GM12891 (cell line): ENCODE measurements around the gene SLC38A11.

Experiments
- PAX5 ChIP-seq: IDR thresholded peaks from 2 replicates; pipeline ENCODE4 v1.6.1; 2011; ENCODE audit warnings: low read length, moderate library complexity, mild to moderate bottlenecking; ENCODE audit not compliant: insufficient read depth, severe bottlenecking
- POLR2A ChIP-seq: IDR thresholded peaks from 2 replicates; pipeline ENCODE4 v1.6.1; 2011; ENCODE audit warnings: low read depth, low read length, control low read depth
- POLR2AphosphoS5 ChIP-seq: IDR thresholded peaks from 2 replicates; pipeline ENCODE4 v1.6.1; 2011; ENCODE audit warnings: low read depth, low read length, control low read depth
- POU2F2 ChIP-seq: IDR thresholded peaks from 2 replicates; pipeline ENCODE4 v1.6.1; 2011; ENCODE audit warnings: low read depth, mild to moderate bottlenecking, control low read depth, low read length, moderate library complexity
- TAF1 ChIP-seq: IDR thresholded peaks from 2 replicates; pipeline ENCODE4 v1.6.1; 2011; ENCODE audit warnings: low read depth, low read length, control low read depth

GRCh38 chr2:164979113-164979512 is 23.8 kb upstream of the SLC38A11 start:
- TF ChIP-seq PAX5, result no peak
- no peak for TF ChIP-seq POLR2AphosphoS5
- no peak for TF ChIP-seq TAF1
- no peak for TF ChIP-seq POLR2A
- TF ChIP-seq POU2F2, result no peak
